ENCODE results near the gene TET1.

TET1 gene

DNA sequence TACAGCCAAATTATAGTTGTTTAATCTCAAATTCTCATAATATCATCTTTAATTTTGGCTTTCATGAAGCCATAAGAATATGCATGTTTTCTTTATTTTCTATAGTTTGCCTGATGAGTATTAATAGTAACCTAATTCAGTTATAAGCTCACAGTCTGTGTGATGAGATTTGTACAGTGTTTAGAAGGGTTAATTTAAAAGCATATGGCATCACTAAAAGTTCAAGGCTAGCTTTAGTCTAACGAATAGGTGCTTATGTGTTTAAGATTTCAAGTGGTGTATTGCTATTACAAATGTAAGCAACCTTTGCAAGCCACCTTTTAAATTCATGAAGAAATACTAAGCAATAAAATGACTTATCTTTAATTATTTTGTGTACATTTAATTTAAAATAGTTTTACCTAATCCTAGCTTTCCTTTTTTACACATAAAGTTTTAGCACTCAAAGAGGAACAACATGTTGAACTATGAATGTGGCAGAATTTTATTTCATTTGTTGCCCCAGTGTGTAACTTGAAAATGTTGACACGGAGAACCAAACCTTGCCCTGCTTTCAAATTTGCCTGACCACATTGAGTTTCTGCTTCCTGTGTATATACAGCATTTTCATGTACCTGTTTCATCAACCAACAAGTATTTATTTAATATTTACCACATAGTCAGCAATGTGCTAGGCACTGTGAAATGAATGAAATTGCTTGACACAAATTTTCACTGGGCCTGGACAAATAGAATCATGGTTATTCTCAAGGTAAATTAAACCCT lies 41.5 kb downstream of the TET1 start:
- Histone ChIP-seq H4K20me1 (ENCODE audit: insufficient read depth) (no peaks in the 10 kb centered on the region), H3K79me2 (ENCODE audit: insufficient read depth, low read depth) (no peaks in the 10 kb centered on the region), H3K36me3 (ENCODE audit: insufficient read depth) (no peaks in the 10 kb centered on the region), H3K27ac (peak overlapping the region; percentile 88), H3K27me3 (ENCODE audit: insufficient read depth, low read depth) (no peaks in the 10 kb centered on the region), H2AFZ (ENCODE audit: low read depth) (0 out of 2 replicates have a peak overlapping the region, but pooled peaks have one; percentile 12), H3K4me1 (ENCODE audit: low read depth, poor library complexity, severe bottlenecking) (peaks cover 49% of the 10 kb centered on the region), H3K4me3 (IDR thresholded peaks at IDR 0.05; ENCODE audit: insufficient read depth, low read depth, low read length) (no peak overlapping the region), H3K4me2 (peak overlapping the region; percentile 95), H3K9ac (peak overlapping the region; percentile 76; the same call in 1 of the 2 replicates)
- TF ChIP-seq, protein P1, sequence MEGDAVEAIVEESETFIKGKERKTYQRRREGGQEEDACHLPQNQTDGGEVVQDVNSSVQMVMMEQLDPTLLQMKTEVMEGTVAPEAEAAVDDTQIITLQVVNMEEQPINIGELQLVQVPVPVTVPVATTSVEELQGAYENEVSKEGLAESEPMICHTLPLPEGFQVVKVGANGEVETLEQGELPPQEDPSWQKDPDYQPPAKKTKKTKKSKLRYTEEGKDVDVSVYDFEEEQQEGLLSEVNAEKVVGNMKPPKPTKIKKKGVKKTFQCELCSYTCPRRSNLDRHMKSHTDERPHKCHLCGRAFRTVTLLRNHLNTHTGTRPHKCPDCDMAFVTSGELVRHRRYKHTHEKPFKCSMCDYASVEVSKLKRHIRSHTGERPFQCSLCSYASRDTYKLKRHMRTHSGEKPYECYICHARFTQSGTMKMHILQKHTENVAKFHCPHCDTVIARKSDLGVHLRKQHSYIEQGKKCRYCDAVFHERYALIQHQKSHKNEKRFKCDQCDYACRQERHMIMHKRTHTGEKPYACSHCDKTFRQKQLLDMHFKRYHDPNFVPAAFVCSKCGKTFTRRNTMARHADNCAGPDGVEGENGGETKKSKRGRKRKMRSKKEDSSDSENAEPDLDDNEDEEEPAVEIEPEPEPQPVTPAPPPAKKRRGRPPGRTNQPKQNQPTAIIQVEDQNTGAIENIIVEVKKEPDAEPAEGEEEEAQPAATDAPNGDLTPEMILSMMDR (conservative IDR thresholded peaks at IDR 0.05; ENCODE audit: low read depth, low read length) = no peak

DNA sequence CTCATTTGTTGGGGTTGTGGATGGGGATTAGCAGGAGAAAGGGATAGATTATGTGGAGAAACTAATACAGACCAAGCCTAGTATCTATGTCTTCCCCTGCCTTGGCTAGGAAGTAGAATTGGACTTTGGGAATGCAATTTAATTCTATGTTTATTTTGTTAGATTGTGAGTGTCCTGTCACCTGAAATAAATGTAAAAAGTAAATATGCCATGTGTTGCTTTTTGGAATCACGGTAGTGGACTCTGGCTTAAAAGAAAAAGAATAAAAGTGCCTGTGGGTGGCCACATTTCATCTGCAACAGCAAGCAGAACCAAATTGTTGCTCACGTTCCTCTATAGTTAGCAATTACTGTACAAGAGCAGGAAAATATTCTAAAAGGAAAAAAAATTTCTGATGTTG lies 42.3 kb downstream of the TET1 start:
- Histone ChIP-seq H3K4me1 (ENCODE audit: low read depth, poor library complexity, severe bottlenecking) (peaks cover 49% of the 10 kb centered on the region), H3K4me2 (peak overlapping the region; percentile 95), H3K79me2 (ENCODE audit: insufficient read depth, low read depth) (no peaks in the 10 kb centered on the region), H3K9ac (peak overlapping the region; percentile 9; the same call in 1 of the 2 replicates), H2AFZ (ENCODE audit: low read depth) (0 out of 2 replicates have a peak overlapping the region, but pooled peaks have one; percentile 12), H3K36me3 (ENCODE audit: insufficient read depth) (no peaks in the 10 kb centered on the region), H3K4me3 (IDR thresholded peaks at IDR 0.05; ENCODE audit: insufficient read depth, low read depth, low read length) (no peak overlapping the region), H3K27me3 (ENCODE audit: insufficient read depth, low read depth) (no peaks in the 10 kb centered on the region), H4K20me1 (ENCODE audit: insufficient read depth) (no peaks in the 10 kb centered on the region), H3K27ac (peak overlapping the region; percentile 88)
- TF ChIP-seq, protein P1 (conservative IDR thresholded peaks at IDR 0.05; ENCODE audit: low read depth, low read length) = no peak

DNA sequence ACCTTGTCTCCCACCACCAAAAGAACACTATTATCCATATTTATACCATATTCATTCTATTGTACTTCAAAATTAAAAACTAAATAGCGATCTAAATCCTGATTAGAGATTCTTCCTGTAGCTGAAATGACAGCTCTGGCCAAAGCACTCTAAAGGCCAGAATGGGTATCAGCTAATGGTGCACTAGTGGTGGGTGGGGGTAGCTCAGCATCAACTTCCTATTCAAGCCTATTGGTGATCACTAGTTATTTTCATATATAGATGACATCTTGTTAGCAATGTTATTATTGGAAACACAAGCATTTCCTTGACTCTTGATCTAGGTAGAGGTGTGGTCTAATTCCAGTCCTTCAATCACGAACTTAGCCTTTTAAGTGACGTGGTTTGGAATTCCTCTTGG lies 43.6 kb downstream of the TET1 start:
- Histone ChIP-seq H2AFZ (ENCODE audit: low read depth) (no peak overlapping the region), H3K27ac (no peak overlapping the region), H3K9ac (no peak overlapping the region), H3K79me2 (ENCODE audit: insufficient read depth, low read depth) (no peaks in the 10 kb centered on the region), H3K27me3 (ENCODE audit: insufficient read depth, low read depth) (no peaks in the 10 kb centered on the region), H3K36me3 (ENCODE audit: insufficient read depth) (no peaks in the 10 kb centered on the region), H3K4me1 (ENCODE audit: low read depth, poor library complexity, severe bottlenecking) (peaks cover 44% of the 10 kb centered on the region), H3K4me3 (IDR thresholded peaks at IDR 0.05; ENCODE audit: insufficient read depth, low read depth, low read length) (no peak overlapping the region), H4K20me1 (ENCODE audit: insufficient read depth) (no peaks in the 10 kb centered on the region), H3K4me2 (no peak overlapping the region)
- TF ChIP-seq, protein P1 (conservative IDR thresholded peaks at IDR 0.05; ENCODE audit: low read depth, low read length) = no peak

DNA sequence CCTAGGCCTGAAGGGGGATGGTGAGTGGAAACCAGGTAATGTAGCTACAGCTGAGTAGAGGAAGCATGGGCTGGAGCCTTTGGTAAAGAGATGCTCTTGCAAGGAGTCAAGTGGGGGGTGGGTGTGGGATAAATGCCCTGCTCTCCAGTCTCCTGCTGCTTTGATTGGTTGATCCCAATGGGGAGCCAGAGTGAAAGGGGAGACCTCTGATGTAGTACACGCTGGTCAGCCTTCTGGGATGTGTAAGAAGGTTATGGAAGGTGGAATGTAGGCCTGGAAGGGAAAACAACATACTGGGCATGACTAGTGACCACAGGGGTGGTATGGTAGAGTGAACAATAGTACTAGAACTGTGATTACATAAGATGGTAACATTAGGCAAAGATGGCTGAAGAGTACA lies 44.3 kb downstream of the TET1 start:
- peaks cover 39% of the 10 kb centered on the region for H3K4me1 ChIP-seq (ENCODE audit: low read depth, poor library complexity, severe bottlenecking)
- no peaks in the 10 kb centered on the region for H3K79me2 ChIP-seq (ENCODE audit: insufficient read depth, low read depth)
- no peaks in the 10 kb centered on the region for H3K27me3 ChIP-seq (ENCODE audit: insufficient read depth, low read depth)
- no peak overlapping the region for H3K9ac ChIP-seq
- no peaks in the 10 kb centered on the region for H3K36me3 ChIP-seq (ENCODE audit: insufficient read depth)
- H2AFZ ChIP-seq (ENCODE audit: low read depth) = no peak overlapping the region
- no peak overlapping the region for H3K4me3 ChIP-seq (IDR thresholded peaks at IDR 0.05; ENCODE audit: insufficient read depth, low read depth, low read length)
- TF ChIP-seq, protein P1 (conservative IDR thresholded peaks at IDR 0.05; ENCODE audit: low read depth, low read length) = no peak
- H3K4me2 ChIP-seq = no peak overlapping the region
- H4K20me1 ChIP-seq (ENCODE audit: insufficient read depth) = no peaks in the 10 kb centered on the region
- no peak overlapping the region for H3K27ac ChIP-seq

Data from KMS-11 (cell line).